ENCODE results near the gene ZNF296.

ZNF296 gene

DNA sequence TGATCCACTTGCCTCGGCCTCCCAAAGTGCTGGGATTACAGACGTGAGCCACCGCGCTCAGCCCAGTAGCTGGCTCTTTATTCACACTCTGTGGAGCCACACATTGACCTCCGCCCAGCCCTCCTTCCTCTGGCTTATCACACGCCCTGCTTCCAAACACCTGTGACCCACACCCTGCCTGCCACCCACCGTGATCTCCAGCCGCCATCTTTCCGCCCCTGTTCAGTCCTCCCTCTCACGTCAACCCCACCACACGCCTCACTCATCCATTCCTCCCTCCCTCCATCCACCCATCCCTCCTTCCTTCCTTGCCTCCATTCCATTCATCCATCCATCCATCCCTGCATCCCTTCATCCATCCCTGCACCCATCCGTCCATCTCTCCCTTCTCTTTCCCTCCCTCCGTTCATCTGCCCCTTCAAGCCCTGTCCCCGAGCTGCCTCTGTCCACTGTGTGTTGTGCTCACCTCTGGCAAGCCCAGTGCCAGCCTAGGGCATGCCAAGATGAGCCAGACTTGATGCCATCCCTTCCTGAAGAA is 17.6 kb downstream of the ZNF296 start:
- DNase-seq (ENCODE audit: low spot score), result no peak

DNA sequence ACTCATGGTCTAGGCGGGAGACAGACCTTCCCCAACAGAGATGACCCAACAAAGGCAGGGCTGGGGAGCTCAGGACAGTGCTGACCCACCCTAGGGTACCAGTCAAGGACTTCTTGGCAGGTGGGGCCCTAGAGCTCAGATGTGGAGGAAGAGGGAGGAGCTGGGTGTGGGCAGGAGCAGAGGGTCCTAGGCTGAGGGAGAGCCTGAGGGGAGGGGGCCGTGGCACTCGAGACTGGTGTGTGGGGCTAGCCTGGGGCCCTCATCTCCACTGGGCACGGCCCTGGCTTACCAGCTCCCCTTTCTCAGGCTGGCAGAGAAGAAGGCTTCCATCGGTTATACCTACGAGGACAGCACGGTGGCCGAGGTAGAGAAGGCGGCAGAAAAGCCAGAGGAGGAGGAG is 18.8 kb downstream of the ZNF296 start:
- DNase-seq (ENCODE audit: low spot score), result no peak

DNA sequence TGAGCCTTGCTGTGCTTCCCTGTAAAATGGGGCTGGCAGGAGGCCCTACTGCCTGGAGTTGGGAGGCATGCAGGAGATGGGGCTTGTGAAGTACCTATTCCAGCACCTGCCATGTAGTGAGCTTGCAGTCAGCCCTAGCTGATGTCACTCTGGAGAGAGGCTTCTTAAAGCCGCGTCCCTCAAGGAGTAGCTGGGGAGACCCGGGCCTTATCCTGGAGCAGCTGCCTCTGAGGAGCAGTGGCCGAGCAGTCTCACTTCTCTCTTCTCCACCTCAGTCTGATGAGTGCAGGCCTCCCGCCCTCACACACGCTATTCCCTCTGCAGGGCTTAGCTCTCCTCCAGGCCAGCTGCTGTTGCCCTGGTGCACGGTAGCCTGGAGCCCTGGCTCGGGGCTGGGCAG is 19.4 kb downstream of the ZNF296 start:
- no peak for DNase-seq (ENCODE audit: low spot score)

DNA sequence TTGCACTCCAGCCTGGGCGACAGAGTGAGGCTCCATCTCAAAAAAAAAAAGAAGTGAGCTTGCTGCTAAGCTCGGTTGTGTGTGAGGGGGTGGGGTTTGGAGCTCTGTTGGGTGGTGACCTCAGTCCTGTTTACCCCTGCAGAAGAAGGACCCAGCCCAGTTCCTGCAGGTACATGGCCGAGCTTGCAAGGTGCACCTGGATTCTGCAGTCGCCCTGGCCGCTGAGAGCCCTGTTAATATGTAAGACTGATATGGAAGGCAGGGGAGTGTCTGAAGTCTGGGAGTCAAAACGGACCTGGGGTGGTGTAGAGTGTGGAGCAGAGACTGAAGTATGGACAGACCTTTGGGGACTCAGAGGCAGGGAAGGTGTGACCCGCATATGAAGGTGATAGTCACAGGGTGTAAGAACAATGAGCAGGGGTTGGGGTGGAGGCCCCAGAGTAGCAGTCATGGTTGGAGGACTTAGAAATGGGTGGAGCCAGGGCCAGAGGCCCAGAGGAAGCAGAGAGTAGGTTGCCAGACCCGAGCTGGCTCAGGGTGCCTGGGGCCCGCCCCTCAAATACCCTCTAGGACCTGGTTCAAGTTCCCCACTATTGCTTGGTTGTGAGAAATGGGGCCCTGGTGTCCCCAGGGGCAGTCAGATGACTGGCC is 24.2 kb downstream of the ZNF296 start:
- no peak for DNase-seq (ENCODE audit: low spot score)

DNA sequence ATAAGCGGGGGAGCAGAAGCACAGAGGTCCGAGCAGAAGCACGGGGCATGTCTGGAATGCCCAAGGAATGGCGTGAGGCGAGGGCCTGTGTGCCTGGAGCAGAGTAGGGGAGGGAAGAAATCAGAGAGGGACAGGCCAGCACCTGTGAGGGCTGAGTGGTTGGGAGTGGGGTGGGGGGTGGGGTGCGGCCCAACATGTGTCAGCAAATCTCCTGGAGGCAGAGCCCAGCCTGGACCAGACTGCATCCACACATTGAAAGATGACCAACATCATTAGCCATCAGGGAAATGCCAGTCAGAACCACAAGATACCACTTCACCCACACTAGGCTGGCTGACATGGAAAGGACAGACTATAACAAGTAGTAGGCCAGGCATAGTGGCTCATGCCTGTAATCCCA is 26.2 kb downstream of the ZNF296 start:
- DNase-seq (ENCODE audit: low spot score), result no peak

DNA sequence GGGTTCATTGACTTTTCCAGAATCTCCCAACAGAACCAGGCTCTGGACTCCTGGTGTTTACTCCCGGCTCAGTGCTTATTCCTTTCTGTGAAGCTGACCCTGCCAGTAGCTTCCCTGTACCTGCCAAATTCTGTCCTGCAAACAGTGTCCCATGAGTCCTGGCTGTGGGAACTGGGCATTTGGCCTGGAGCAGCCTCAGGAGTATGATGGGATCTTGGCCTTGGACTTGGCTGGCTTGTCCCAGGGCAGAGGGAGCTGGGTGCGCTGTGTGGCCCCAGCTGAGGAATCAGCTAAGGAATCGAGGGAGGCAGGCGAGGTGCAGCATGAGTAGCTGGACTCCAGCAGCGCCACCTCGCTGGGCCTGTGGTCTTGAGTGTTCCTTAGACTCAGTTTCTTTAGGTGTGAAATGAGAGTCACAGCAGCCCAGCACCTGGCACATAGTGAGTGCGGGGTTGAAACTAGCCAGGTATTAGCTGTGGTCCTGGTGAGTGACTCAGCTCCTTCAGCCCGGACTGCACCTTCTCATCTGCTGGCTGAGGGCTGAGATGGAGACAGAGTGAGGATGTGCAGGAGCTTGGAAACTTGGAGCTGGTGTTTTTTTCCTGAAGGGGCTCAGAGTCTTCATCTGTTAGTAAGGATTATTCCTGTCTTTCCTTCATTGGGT is 27.1 kb downstream of the ZNF296 start:
- no peak for DNase-seq (ENCODE audit: low spot score)

DNA sequence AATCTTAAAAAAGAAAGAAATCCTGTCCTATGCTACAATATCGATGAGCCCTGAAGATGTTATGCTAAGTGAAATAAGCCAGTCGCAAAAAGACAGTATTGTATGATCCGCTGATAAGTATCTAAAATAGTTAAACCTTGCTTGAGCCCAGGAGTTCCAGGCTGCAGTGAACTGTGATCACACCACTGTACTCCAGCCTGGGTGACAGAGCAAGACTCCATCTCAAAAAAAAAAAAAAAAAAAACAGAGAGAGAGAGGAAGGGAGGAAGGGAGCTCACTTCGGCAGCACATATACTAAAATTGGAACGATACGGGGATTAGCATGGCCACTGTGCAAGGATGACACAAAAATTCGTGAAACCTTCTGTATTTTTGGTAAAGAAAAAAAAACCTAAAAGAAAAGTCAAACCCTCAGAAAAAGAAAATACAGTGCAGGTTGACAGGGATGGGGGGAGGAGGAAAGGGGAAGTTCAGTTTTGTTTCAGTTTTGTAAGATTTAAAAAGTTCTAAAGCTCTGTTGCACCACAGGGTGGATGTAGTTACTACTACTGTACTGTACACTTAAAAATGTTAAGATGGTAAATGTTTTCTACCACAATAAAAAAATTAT is 29.0 kb downstream of the ZNF296 start:
- DNase-seq (ENCODE audit: low spot score), result no peak

DNA sequence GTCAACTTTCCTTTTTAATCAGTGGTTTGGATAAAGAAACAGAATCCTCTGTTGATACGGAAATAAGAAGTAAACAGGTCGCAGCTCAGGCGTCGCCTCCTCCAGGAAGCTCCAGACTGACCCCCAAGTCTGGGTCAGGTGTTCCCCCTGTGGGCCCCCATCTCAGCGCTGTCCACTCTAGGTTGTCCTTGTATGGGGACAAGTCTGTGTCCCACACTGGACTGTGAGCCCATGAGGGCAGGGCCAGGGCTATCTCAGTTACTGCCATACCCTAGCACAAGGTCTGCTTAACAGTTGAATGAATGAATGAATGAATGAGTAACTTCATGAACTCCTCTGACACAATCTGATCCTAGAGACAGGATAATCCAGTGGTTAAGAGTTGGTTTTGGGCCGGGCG is 29.9 kb downstream of the ZNF296 start:
- DNase-seq (ENCODE audit: low spot score), result no peak

DNA sequence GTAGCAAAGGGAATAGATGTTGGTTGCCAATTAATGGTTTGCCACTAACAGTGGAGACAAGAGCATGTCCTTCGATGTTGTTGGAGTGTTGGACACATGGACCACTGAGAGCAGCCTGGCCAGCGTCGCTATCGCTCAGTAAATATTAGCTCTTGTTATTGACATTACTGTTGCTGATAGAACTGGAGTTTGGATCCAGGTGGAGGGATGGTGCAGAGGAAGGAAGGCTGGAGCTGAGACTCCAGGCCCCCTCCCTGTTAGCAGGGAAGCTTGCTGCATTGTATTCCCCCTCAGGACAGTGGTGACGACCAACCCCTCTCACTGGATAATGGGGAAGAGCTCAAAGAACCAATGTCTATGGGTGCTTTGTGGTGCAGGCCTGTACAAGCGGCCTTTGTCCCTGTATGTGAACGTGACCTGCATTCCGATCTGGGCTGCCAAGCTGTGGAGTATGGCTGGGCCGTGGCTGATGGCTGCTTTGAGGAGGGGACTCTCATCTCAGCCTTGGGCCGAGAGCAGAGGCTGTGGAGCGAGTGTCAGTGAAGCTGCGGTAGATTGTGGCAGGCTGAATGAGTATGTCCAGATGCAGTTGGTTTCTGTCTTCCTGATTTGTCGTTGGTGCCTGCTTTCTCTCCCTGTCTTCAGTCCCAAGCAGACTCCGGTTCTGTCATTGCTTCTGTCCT is 30.5 kb downstream of the ZNF296 start:
- DNase-seq (ENCODE audit: low spot score), result no peak

DNA sequence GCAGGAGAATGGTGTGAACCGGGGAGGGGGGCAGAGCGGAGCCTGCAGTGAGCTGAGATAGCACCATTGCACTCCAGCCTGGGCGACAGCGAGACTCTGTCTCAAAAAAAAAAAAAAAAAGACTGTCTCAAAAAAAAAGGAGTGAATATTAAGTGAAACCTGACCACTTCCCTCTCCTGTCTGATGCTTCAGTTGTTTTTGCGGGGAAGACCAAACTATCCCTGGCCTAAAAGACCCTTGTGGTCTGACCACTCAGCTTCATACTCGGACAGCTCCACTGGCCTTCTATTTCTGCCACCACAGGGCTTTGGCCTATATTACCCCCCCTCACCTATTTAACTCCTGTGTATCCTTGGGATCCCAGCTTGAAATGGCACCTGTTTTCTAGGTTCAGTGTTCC is 35.2 kb downstream of the ZNF296 start:
- no peak for DNase-seq (ENCODE audit: low spot score)

DNA sequence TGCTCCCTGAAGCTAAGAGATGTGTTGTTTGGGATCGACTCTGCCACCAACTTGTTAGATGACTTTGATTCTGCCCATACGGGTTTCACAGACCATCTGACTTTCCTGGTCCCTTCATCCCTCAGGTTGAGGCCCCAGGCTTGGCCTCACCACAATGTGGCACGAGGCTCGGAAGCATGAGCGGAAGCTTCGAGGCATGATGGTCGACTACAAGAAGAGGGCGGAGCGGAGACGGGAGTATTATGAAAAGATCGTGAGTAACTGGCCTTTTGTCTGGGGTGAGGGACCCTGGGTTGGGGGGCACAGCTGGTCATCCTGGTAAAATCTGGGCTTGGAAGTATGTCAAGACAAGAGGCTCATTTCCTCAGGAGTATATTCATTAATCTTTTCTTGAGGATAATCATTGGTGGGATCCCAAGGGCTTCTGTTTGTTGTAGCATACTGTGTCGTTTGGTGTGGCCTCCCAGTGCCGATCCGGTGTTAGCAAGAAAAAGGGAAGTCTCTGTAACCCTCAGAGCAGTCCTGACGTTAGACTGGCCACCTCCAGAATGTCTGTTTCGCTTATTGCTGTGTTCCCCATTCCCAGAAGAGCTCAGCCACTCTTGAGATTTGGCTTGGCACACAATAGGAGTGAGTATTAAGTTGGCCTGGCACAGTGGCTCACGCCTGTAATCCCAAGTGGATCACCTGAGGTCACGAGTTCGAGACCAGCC is 36.1 kb downstream of the ZNF296 start:
- DNase-seq (ENCODE audit: low spot score), result no peak

DNA sequence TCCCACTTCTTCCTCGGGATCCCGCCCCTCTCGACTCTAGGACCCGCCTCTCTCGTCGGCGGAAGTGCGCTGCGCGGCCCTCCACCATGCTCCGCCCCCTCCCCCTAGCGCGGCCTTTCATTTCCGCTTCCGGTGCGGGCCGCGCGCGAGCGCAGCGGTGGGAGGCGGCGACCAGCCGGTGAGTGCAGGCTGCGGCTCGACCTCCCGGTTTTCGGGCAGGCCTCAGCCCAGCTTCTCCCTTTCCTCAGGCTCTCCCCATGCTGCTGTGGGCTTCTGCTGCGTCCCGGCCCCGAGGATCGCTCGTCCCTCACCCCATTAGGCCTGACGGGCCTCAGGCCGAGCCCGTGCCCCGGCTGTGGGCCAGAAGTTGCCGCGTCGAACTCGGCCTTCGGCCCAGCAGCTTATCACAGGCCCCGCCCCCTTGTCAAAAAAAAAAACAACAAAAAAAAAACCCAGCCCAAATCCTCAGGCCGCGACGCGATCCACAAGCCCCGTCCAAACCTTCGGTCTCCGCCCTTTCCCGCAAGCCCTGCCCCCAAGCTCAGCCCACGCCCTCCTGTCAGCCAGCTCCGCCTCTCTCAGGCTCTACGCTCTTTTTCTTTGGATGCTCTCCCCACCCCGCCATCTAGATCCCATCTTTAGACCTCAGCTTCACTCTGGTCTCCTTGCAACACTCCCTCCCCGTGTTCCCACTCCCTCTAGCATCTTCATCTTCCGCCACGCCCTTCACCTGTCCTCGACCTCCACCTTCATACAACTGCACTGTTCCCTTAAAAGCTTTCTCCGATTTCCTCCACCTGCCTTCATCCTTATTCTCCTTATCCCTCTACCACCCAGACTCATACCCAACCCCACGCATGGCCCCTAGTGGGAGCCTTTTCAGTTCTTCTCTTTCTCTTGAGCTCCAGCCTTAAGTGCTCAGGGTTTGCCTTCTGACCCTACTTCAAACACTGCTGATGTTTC is 37.1 kb downstream of the ZNF296 start, which contains the start of gene CLASRP:
CLASRP (plus strand) TSS at position 115 of the 963 bp plus-strand sequence. CDS start 1,168 bp downstream, outside the sequence.
- peak; percentile 87 for DNase-seq (ENCODE audit: low spot score)

DNA sequence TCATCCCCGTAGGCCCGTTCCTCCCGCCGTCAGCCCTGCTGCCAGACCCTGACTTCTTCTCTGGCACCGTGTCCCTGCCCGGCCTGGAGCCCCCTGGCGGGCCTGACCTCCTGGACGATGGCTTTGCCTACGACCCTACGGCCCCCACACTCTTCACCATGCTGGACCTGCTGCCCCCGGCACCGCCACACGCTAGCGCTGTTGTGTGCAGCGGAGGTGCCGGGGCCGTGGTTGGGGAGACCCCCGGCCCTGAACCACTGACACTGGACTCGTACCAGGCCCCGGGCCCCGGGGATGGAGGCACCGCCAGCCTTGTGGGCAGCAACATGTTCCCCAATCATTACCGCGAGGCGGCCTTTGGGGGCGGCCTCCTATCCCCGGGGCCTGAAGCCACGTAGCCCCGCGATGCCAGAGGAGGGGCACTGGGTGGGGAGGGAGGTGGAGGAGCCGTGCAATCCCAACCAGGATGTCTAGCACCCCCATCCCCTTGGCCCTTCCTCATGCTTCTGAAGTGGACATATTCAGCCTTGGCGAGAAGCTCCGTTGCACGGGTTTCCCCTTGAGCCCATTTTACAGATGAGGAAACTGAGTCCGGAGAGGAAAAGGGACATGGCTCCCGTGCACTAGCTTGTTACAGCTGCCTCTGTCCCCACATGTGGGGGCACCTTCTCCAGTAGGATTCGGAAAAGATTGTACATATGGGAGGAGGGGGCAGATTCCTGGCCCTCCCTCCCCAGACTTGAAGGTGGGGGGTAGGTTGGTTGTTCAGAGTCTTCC is 38.7 kb downstream of the ZNF296 start:
- DNase-seq (ENCODE audit: low spot score), result no peak

DNA sequence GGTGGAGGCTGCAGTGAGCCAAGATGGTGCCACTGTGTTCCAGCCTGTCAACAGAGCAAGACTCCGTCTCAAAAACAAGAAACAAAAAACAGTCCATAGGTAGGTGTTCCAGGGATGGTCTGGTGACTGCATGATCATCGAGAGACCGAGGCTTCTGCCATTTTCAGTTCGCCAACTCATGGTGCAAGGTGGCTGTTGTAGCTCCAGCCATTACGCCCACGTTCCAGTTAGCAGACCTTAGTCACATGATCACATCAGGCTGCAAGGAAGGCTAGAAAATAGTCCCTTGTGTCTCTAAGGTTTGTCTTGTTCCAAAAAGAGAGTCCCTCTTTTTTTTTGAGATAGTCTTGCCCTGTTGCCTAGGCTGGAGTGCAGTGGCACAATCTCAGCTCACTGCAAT is 40.5 kb downstream of the ZNF296 start:
- DNase-seq (ENCODE audit: low spot score), result no peak

DNA sequence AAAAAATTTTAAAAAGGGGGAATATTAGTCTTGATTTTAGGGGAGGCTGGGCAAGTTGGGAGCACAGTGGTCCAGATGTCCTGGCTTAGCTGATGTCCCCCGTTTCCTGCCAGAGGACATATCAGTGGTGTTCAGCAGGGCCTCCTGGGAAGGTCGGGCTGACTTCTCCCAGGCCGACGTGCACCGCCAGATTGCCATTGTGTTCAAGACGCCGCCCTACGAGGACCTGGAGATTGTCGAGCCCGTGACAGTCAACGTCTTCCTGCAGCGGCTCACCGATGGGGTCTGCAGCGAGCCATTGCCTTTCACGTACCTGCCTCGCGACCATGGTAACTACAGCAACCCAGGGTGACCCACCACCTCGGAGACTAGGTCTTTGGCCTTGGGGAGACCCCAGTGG is 43.9 kb downstream of the ZNF296 start:
- DNase-seq (ENCODE audit: low spot score), result no peak

DNA sequence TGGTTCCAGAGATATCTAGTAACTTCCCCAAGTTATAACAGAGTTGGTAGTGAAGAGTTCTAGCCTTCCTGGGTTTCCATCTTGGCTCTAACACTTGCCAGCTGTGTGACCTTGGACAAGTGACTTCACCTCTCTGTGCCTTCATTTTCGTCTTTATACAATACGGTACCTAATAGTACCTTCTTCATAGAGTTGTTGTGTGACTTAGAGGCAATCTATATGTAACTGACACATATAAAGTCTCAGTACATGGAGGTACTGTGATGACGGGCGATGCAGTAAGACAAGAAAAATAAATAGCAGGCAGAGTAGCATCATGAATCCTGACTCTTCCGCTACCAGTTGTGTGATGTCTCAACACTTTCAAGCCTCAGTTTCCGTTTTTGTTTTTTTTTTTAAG is 45.5 kb downstream of the ZNF296 start:
- DNase-seq (ENCODE audit: low spot score), result no peak

DNA sequence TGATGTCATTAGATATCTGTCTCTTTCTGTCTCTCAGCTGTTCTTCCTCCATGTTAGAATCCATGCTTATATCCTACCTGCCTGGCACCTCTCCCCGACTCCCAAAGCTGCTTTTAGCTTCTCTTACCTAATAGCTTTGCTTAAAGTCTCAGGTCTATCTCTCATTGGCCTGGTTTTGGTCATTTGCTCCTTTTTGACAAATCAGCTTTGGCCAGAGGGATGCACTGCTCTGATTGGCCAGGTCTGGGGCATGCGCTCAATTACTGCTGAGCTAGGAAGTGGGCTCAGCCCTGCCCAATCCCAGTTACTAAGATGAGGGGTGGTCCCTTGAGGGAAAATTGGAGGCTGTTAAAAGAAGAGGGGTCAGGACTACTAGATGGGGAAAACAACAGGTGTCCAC is 48.9 kb downstream of the ZNF296 start:
- no peak for DNase-seq (ENCODE audit: low spot score)

DNA sequence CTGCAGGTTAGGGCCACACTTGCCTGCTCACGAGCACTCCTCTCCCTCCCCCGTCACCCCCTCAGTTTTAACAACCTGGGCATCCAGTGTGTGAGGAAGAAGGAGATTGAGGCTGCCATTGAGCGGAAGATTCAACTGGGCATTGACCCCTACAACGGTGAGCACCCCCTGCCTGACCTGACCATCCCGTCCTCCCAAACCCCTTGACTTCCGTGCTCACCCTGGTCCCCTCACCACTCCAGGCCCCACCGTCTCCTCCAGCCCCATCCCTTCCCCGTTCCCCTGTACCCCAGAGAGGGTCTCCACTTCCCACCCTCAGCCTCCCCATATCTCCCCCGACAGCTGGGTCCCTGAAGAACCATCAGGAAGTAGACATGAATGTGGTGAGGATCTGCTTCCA is 51.0 kb downstream of the ZNF296 start:
- no peak for DNase-seq (ENCODE audit: low spot score)

DNA sequence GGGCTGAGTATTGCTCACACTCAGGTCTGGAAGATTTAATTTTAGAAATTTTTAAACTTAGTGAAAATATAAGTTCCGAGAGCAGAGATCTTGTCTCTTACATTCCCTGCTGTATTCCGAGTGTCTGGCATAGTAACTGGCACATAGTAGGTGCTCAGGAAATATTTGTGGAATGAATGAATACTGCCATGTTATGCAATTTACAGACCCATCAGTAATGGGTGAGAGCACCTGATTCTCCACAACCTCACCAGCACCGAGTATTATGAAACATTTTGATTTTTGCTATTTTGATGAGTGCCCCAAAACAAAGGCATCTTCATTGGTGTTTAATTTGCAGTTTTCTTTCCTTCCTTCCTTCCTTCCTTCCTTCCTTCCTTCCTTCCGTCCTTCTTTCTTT is 53.2 kb downstream of the ZNF296 start:
- DNase-seq (ENCODE audit: low spot score), result no peak

DNA sequence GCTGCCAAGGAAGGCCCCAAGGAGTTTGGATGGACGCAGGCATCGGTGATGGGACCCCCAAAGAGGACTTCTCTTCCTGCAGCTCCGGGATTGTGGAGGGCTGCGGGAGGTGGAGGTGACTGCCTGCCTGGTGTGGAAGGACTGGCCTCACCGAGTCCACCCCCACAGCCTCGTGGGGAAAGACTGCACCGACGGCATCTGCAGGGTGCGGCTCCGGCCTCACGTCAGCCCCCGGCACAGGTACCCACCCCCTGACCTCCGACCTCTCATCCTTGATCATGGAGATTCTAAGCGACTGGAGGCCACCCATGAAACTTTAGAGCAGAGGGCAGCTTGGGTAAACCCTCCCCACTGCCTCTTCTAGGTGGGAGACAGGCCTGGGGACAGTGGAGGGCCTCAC is 54.3 kb downstream of the ZNF296 start:
- DNase-seq (ENCODE audit: low spot score), result no peak

All from kidney capillary endothelial cell (primary cell).